Thoracic aorta (tissue), 2 donors: ENCODE results near the gene GALK1. TPM values are rescaled to one million over a fixed set of nuclear protein-coding genes. Genes with fewer than 3 reads are reported as not detected.
"Not testable (repeated sequence)": the region's sequence is repeated elsewhere in the genome, so short reads cannot be mapped to it uniquely, and the experiment has no call there.

Experiments
- ATAC-seq: fragments of 150-250 bp; one replicate; pipeline ENCODE4 v1.8.0; 2017; ENCODE audit warnings: low read depth; ENCODE audit not compliant: insufficient number of reproducible peaks, low FRiP score
- DNase-seq: peaks from one replicate; pipeline ENCODE4 v3.0.0-alpha.2; 2020; ENCODE audit warnings: low spot score
- H3K27ac ChIP-seq, 2 donors: fragments of 200-600 bp; sonication (generic); 1 replicate in 1 of 2; 2 replicates in 1 of 2; pipeline ENCODE4 v1.5.1; 2016; ENCODE audit warnings: mild to moderate bottlenecking in 2 of 2, moderate library complexity in 2 of 2
- H3K27me3 ChIP-seq: fragments of 200-600 bp; sonication (generic); replicated peaks from 2 replicates; pipeline ENCODE4 v1.6.0; 2016; ENCODE audit warnings: mild to moderate bottlenecking; ENCODE audit not compliant: insufficient read depth
- H3K36me3 ChIP-seq: fragments of 200-600 bp; sonication (generic); one replicate; pipeline ENCODE4 v1.5.1; 2016
- H3K4me1 ChIP-seq, 2 donors: fragments of 200-600 bp; sonication (generic); 1 replicate in 1 of 2; 2 replicates in 1 of 2; pipeline versions ENCODE4 v1.5.1 to v1.6.0; 2016; ENCODE audit warnings: low read depth in 2 of 2, mild to moderate bottlenecking in 1 of 2; ENCODE audit not compliant: control insufficient read depth in 1 of 2
- H3K4me3 ChIP-seq: fragments of 200-600 bp; sonication (generic); 2 replicates; pipeline ENCODE4 v1.5.1; 2016; ENCODE audit warnings: mild to moderate bottlenecking
- H3K9me3 ChIP-seq: fragments of 200-600 bp; sonication (generic); 2 replicates; pipeline ENCODE4 v1.5.1; 2016
- total RNA-seq, 2 donors: library from RNA; depleted of rRNA; stranded (reverse); fragments of >200 nt; gene quantifications; one replicate each; pipeline versions ENCODE4 v1.1.0 to v1.2.3, GENCODE V29; 2016
- TF ChIP-seq, protein P1 (sequence below): fragments of 200-600 bp; sonication (generic); IDR thresholded peaks from one replicate; pipeline ENCODE4 v1.5.1; 2019; ENCODE audit warnings: antibody characterized with exemption

GALK1 gene
- total RNA-seq, 2 donors from 2014 or later, result 29.6 to 58.3 TPM

DNA sequence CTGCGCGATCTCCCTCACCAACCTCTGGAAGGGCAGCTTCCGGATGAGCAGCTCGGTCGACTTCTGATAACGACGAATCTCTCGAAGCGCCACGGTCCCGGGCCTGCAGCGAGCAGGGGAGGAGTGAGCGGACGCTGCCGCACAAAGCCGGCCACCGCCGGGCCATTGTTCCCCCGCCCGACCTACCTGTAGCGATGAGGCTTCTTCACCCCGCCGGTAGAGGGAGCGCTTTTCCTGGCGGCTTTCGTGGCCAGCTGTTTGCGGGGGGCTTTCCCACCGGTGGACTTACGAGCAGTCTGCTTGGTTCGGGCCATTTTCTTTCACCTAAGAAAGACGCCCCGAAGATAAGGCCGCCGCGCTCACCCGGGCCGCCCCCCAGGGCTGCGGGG is 13.9 kb upstream of the GALK1 start:
- Histone ChIP-seq H3K9me3 (no peaks in the 10 kb centered on the region), H3K4me3 (peak overlapping the region; percentile 92), H3K36me3 (peaks cover 28% of the 10 kb centered on the region), H3K4me1 (peaks cover 10 to 47% of the 10 kb centered on the region in 2 donors), H3K27me3 (no peaks in the 10 kb centered on the region), H3K27ac (peak overlapping the region; percentile 94 to 98)
- DNase-seq (no peak), ATAC-seq (no peak)
- TF ChIP-seq, protein P1, sequence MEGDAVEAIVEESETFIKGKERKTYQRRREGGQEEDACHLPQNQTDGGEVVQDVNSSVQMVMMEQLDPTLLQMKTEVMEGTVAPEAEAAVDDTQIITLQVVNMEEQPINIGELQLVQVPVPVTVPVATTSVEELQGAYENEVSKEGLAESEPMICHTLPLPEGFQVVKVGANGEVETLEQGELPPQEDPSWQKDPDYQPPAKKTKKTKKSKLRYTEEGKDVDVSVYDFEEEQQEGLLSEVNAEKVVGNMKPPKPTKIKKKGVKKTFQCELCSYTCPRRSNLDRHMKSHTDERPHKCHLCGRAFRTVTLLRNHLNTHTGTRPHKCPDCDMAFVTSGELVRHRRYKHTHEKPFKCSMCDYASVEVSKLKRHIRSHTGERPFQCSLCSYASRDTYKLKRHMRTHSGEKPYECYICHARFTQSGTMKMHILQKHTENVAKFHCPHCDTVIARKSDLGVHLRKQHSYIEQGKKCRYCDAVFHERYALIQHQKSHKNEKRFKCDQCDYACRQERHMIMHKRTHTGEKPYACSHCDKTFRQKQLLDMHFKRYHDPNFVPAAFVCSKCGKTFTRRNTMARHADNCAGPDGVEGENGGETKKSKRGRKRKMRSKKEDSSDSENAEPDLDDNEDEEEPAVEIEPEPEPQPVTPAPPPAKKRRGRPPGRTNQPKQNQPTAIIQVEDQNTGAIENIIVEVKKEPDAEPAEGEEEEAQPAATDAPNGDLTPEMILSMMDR, result peak; percentile 39

DNA sequence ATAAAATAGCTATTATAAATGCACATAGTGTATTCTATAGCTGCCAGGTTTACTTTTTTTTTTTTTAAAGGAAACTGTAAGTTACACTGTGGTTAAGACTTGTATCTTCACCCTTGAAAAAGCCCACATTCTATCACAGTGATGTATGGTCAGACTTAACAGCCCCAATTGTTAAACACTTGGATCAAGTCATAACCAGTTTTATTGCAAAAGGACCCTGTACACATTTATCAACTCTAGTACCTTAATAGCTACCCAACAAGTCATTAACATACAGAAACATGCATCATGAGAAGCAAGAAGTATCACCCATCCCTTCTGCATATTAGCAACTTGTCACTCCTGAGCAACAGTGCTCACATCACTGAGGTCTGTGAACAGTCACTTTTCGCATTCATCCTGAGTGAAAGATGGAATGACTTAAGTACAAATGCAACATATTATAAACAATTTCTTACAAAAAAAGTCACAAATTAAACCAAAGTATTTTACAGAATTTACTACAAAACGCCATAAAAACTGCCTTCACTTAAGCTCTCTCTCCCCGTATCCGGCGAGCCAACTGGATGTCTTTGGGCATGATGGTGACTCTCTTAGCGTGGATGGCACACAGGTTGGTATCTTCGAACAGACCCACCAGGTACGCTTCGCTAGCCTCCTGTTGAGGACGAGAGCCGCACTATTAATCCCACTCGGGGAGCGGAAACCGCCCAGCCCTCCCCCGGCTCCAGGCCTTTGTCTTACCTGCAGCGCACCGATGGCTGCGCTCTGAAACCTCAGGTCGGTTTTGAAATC is 13.3 kb upstream of the GALK1 start:
- H3K9me3 ChIP-seq, H3K27me3 ChIP-seq, ATAC-seq, DNase-seq: not testable (repeated sequence)
- H3K4me3 ChIP-seq, result peak overlapping the region; percentile 92
- H3K27ac ChIP-seq, result peak overlapping the region; percentile 94 to 98
- H3K36me3 ChIP-seq, result peaks cover 28% of the 10 kb centered on the region
- H3K4me1 ChIP-seq, result peaks cover 9 to 41% of the 10 kb centered on the region in 2 donors

DNA sequence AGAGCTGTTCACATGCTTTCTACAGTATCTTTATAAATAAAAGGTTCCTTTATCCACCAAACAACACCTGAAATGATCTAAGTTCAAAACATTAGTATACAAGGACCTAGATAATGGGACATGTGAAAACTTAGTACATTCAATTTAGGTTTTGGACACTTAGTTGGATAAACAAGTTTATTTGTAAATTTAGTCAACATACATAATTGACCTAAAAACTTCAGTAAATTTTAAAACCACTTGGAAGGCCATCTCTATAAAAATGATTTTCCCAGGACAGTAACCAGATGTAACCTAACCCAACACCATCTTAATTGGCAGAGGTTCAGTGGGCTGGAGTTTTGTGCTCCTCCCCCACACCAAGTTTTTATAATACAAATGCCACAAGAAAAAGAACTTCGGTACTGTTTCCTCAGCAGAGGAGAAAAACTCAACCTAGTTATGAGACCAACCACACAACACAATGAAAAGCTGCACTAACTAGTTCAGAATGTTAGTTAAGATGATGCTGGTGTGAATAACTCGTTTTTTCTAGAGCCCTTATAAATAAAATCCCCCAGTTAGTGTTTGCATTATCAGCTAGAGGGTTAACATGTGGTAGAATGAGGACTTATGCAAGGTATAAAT is 12.4 kb upstream of the GALK1 start:
- no peak for DNase-seq

DNA sequence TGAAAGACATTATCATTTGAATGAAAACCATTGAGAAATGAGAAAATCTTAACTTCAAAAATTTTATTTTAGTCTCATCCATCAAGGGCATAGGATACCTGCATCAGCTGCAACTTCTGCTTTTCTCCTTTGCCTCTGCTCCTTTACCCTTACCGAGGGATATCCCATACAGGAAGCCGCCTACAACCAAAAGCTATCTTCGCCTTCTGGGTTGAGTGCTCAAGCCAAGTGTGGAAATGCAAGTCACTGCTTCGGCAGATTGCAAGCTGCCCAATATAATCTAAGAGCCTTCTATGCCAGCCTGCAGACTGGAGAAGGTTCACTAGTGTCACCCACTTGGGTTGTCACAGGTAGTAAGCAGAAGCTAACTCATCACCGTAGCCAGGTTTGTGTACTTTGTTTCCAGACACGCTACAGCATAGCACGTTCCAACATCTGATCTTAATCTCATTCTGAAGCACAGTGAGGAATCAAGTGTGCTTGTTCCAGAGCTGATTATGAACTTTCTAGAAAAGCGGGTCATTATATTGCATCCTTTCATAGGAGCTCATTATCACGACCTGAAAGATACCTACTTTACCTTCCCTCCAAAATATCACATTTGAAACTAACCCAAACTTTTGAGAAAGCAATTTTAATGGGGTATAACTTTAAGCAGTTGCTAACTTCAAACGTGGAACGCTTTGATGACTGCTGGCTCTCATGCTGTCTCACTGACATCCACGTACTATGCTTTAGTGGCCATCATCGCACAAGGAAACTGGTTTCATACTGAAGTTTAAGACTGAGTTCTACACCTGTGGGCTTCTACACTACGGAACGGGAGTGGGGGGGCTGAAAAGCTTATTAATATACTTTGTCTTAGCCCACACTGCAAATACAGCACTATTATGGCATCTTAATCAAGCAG is 11.6 kb upstream of the GALK1 start:
- peak overlapping the region; percentile 92 for H3K4me3 ChIP-seq
- H3K27ac ChIP-seq, result peak overlapping the region; percentile 14 to 26
- TF ChIP-seq, protein P1, result no peak
- H3K9me3 ChIP-seq, result no peaks in the 10 kb centered on the region
- no peak for DNase-seq
- no peaks in the 10 kb centered on the region for H3K27me3 ChIP-seq
- peaks cover 9 to 32% of the 10 kb centered on the region in 2 donors for H3K4me1 ChIP-seq
- ATAC-seq, result no peak
- H3K36me3 ChIP-seq, result peaks cover 28% of the 10 kb centered on the region

More for the DNA sequence above, 12.4 kb upstream of the GALK1 start:
- TF ChIP-seq, protein P1, result no peak
- peak overlapping the region; percentile 92 for H3K4me3 ChIP-seq
- H3K36me3 ChIP-seq, result peaks cover 28% of the 10 kb centered on the region
- no peaks in the 10 kb centered on the region for H3K27me3 ChIP-seq
- H3K9me3 ChIP-seq, result no peaks in the 10 kb centered on the region
- peaks cover 9 to 33% of the 10 kb centered on the region in 2 donors for H3K4me1 ChIP-seq
- peak overlapping the region; percentile 4 to 26 for H3K27ac ChIP-seq
- no peak for ATAC-seq

DNA sequence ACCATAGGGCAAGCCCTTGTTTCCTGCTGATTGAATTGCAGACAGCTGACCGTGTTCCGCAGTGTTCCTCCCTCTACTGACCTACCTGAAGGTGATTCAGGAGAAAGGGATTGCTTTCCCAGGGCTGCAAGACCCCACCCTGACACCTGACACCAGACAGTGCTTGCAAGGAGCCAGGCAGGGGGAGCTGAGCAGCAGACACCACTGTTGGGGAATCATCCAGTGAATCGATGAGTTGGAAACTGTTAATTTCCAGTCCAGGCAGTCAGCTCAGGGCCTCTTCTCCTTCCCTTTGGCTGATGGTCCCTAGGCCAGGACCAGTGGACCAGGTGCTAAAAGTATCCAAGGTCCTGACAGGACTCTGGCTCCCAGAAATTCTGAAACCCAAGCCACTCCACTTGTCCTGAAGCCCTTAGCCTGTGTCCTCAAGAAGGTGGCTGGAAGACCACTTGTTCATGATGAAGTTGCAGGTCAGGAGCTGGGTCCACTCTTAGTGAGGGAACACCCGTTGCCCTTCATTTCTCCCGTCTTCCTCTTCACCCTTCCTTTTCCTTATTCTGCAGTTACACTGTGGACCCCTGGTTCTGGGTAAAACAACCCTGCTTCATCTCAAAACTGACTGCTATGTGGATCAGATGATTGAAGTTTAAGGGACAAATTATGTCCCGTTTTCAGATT is 10.1 kb upstream of the GALK1 start:
- TF ChIP-seq, protein P1, result no peak
- Histone ChIP-seq H3K27ac (peak overlapping the region in 1 of 2 donors; percentile 18), H3K27me3 (no peaks in the 10 kb centered on the region), H3K4me3 (no peak overlapping the region), H3K36me3 (peaks cover 28% of the 10 kb centered on the region), H3K9me3 (no peaks in the 10 kb centered on the region), H3K4me1 (peaks cover 9 to 32% of the 10 kb centered on the region in 2 donors)
- DNase-seq (no peak), ATAC-seq (no peak)
